ENCODE results near the gene LMO2. TPM values are rescaled to one million over a fixed set of nuclear protein-coding genes. Genes with fewer than 3 reads are reported as not detected.
A peak's percentile ranks its signal among the peaks of the same experiment; 100 is the strongest.

Gene LMO2
- total RNA-seq, 1 donor from 2014 or later, result 1.8 TPM

GRCh38 chr11:33936725-33937604 lies 45.1 kb upstream of the LMO2 start:
- Mint-ChIP-seq H3K4me1 (ENCODE audit: low read depth, unreplicated experiment) (peaks cover 20% of the 10 kb centered on the region), H3K4me3 (ENCODE audit: unreplicated experiment) (no peak overlapping the region), H3K9me3 (ENCODE audit: unreplicated experiment) (peaks cover 4% of the 10 kb centered on the region), H3K36me3 (ENCODE audit: low read depth, unreplicated experiment) (peaks cover 3% of the 10 kb centered on the region), H3K27ac (ENCODE audit: unreplicated experiment) (peak overlapping the region; percentile 41), H3K27me3 (ENCODE audit: low read depth, unreplicated experiment) (peaks cover 7% of the 10 kb centered on the region)
- Histone ChIP-seq H3K4me2 (ENCODE audit: low read length) (peak overlapping the region; percentile 74), H2AFZ (ENCODE audit: low read depth, low read length) (peak overlapping the region; percentile 74), H3K27ac (ENCODE audit: low read depth, low read length) (peak overlapping the region; percentile 56), H3K4me3 (ENCODE audit: insufficient read depth, low read depth, low read length) (no peak overlapping the region), H3K9me3 (ENCODE audit: insufficient read depth, low read depth, low read length) (peaks cover under 1% of the 10 kb centered on the region), H3K9ac (ENCODE audit: low read length) (peak overlapping the region; percentile 42), H3K79me2 (ENCODE audit: insufficient read depth, low read length) (no peaks in the 10 kb centered on the region), H3K36me3 (ENCODE audit: insufficient read depth, low read length) (no peaks in the 10 kb centered on the region), H3K4me1 (ENCODE audit: insufficient read depth, low read length) (peaks cover 21% of the 10 kb centered on the region), H3K27me3 (ENCODE audit: insufficient read depth, low read length) (no peaks in the 10 kb centered on the region), H4K20me1 (ENCODE audit: insufficient read depth, low read length) (no peaks in the 10 kb centered on the region)
- TF ChIP-seq, protein P1, sequence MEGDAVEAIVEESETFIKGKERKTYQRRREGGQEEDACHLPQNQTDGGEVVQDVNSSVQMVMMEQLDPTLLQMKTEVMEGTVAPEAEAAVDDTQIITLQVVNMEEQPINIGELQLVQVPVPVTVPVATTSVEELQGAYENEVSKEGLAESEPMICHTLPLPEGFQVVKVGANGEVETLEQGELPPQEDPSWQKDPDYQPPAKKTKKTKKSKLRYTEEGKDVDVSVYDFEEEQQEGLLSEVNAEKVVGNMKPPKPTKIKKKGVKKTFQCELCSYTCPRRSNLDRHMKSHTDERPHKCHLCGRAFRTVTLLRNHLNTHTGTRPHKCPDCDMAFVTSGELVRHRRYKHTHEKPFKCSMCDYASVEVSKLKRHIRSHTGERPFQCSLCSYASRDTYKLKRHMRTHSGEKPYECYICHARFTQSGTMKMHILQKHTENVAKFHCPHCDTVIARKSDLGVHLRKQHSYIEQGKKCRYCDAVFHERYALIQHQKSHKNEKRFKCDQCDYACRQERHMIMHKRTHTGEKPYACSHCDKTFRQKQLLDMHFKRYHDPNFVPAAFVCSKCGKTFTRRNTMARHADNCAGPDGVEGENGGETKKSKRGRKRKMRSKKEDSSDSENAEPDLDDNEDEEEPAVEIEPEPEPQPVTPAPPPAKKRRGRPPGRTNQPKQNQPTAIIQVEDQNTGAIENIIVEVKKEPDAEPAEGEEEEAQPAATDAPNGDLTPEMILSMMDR (IDR thresholded peaks at IDR 0.05; ENCODE audit: insufficient read depth, low read depth, low read length), result no peak
- no peak for TF ChIP-seq EZH2 (IDR thresholded peaks at IDR 0.05; ENCODE audit: insufficient read depth, low read length)
- no peak for FAIRE-seq
- DNase-seq (ENCODE audit: low read depth), result peak; percentile 86

DNA sequence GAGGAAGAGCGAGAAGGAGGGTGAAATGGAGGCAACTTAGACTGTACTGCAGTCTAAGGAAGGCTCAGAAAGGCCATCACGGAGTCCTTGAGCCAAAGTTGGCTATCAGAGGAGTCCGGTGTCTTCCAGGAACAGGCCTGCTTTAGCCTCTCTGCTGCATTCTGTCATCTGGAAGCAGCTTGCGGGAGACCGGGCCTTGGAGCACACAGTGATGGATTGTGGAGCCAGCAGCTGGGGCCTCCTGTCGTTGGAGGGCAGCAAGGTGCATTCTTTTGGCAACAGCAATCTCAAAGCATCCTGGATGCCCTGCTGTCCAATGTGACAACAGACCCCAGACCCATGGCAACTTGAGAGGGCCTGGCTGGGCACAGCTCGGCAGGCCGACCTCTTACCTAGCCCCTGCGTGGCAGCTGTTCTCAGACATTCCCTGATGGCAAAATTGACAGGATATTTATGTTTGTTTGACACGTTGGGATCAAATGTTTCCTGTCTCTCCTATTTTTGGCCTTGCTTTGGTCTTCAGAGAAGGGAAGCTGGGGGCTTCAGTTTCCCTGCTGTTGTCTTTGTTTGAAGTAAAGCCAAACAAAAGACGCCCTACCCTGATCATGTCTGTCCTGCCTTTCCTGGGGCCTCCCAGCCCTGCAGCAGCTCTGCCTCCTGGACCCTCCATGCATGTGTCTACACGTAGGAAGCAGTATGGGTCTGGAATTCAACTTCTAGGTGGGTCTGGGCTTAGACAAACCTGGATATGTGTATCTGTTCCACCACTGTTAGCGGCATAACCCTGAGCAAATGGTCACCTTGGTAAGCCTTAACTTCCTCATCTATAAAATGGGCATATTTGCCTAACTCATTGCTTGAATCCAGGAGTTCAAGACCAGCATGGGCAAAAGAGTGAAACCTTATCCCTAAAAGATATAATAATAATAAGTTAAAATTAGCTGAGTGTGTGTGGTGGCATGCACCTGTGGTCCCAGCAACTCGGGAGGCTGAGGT lies 43.9 kb upstream of the LMO2 start:
- peaks cover 15% of the 10 kb centered on the region for H3K4me1 Mint-ChIP-seq (ENCODE audit: low read depth, unreplicated experiment)

More for the DNA sequence above, 43.9 kb upstream of the LMO2 start:
- no peaks in the 10 kb centered on the region for H3K36me3 ChIP-seq (ENCODE audit: insufficient read depth, low read length)
- no peaks in the 10 kb centered on the region for H3K79me2 ChIP-seq (ENCODE audit: insufficient read depth, low read length)
- H3K4me1 ChIP-seq (ENCODE audit: insufficient read depth, low read length), result peaks cover 13% of the 10 kb centered on the region
- Mint-ChIP-seq H3K27ac (ENCODE audit: unreplicated experiment) (no peak overlapping the region), H3K36me3 (ENCODE audit: low read depth, unreplicated experiment) (peaks cover 3% of the 10 kb centered on the region), H3K4me3 (ENCODE audit: unreplicated experiment) (no peak overlapping the region), H3K27me3 (ENCODE audit: low read depth, unreplicated experiment) (peaks cover 7% of the 10 kb centered on the region), H3K9me3 (ENCODE audit: unreplicated experiment) (peaks cover 6% of the 10 kb centered on the region)
- no peak overlapping the region for H3K4me2 ChIP-seq (ENCODE audit: low read length)
- H3K9me3 ChIP-seq (ENCODE audit: insufficient read depth, low read depth, low read length), result peaks cover 11% of the 10 kb centered on the region
- H4K20me1 ChIP-seq (ENCODE audit: insufficient read depth, low read length), result no peaks in the 10 kb centered on the region
- H3K27ac ChIP-seq (ENCODE audit: low read depth, low read length), result no peak overlapping the region
- TF ChIP-seq, protein P1 (IDR thresholded peaks at IDR 0.05; ENCODE audit: insufficient read depth, low read depth, low read length), result no peak
- no peak for TF ChIP-seq EZH2 (IDR thresholded peaks at IDR 0.05; ENCODE audit: insufficient read depth, low read length)
- no peak overlapping the region for H3K4me3 ChIP-seq (ENCODE audit: insufficient read depth, low read depth, low read length)
- H2AFZ ChIP-seq (ENCODE audit: low read depth, low read length), result no peak overlapping the region
- DNase-seq (ENCODE audit: low read depth), result no peak
- no peak for FAIRE-seq
- no peaks in the 10 kb centered on the region for H3K27me3 ChIP-seq (ENCODE audit: insufficient read depth, low read length)
- no peak overlapping the region for H3K9ac ChIP-seq (ENCODE audit: low read length)

All from astrocyte (in vitro differentiated cells and primary cell).